Trophoblast cell (in vitro differentiated cells and primary cell): ENCODE results near the gene RBM47.
"Not testable (repeated sequence)": the region's sequence is repeated elsewhere in the genome, so short reads cannot be mapped to it uniquely, and the experiment has no call there.

Source experiments
- DNase-seq, 2 donors: peaks; one replicate each; pipeline ENCODE4 v3.0.0-alpha.2; 2016
- H2AFZ ChIP-seq: 2 replicates; pipeline ENCODE4 v1.6.1; 2013; ENCODE audit warnings: low read length, moderate library complexity, mild to moderate bottlenecking; ENCODE audit not compliant: insufficient read depth, poor library complexity
- H2AK5ac ChIP-seq: 2 replicates; pipeline ENCODE4 v1.6.1; 2013; ENCODE audit warnings: mild to moderate bottlenecking, low read length
- H2BK120ac ChIP-seq: 2 replicates; pipeline ENCODE4 v1.6.1; 2013; ENCODE audit warnings: low read length, mild to moderate bottlenecking, moderate library complexity; ENCODE audit not compliant: insufficient read depth, poor library complexity
- H2BK12ac ChIP-seq: 2 replicates; pipeline ENCODE4 v1.6.1; 2013; ENCODE audit warnings: mild to moderate bottlenecking, low read length, moderate library complexity
- H2BK5ac ChIP-seq: 2 replicates; pipeline ENCODE4 v1.6.1; 2013; ENCODE audit warnings: low read length, low read depth, moderate library complexity, mild to moderate bottlenecking; ENCODE audit not compliant: poor library complexity
- H3K14ac ChIP-seq: 2 replicates; pipeline ENCODE4 v1.6.1; 2013; ENCODE audit warnings: mild to moderate bottlenecking, low read length
- H3K18ac ChIP-seq: 2 replicates; pipeline ENCODE4 v1.6.1; 2013; ENCODE audit warnings: mild to moderate bottlenecking, low read length
- H3K23ac ChIP-seq: 2 replicates; pipeline ENCODE4 v1.6.1; 2013; ENCODE audit warnings: low read length
- H3K27ac ChIP-seq: 2 replicates; pipeline ENCODE4 v1.5.1; 2013; ENCODE audit warnings: low read depth, mild to moderate bottlenecking, inconsistent platforms, low read length, moderate library complexity
- H3K27me3 ChIP-seq: 2 replicates; pipeline ENCODE4 v1.6.1; 2013; ENCODE audit warnings: inconsistent platforms, mild to moderate bottlenecking, low read length, moderate library complexity; ENCODE audit not compliant: insufficient read depth
- H3K36me3 ChIP-seq, 2 experiments: 1 replicate in 1 of 2; 2 replicates in 1 of 2; pipeline ENCODE4 v1.6.1; 2013; ENCODE audit warnings: low read length in 2 of 2, mild to moderate bottlenecking in 2 of 2, moderate library complexity in 1 of 2; ENCODE audit not compliant: insufficient read depth in 2 of 2, control insufficient read depth in 1 of 2
- H3K4ac ChIP-seq: 2 replicates; pipeline ENCODE4 v1.6.1; 2013; ENCODE audit warnings: low read depth, mild to moderate bottlenecking, low read length, moderate library complexity
- H3K4me1 ChIP-seq, 2 experiments: 1 replicate in 1 of 2; 2 replicates in 1 of 2; pipeline ENCODE4 v1.6.1; 2013; ENCODE audit warnings: low read length in 2 of 2, mild to moderate bottlenecking in 2 of 2, moderate library complexity in 1 of 2; ENCODE audit not compliant: insufficient read depth in 2 of 2, control insufficient read depth in 1 of 2
- H3K4me2 ChIP-seq: 2 replicates; pipeline ENCODE4 v1.6.1; 2013; ENCODE audit warnings: inconsistent platforms, mild to moderate bottlenecking, low read length, moderate library complexity
- H3K4me3 ChIP-seq: 2 replicates; pipeline ENCODE4 v1.5.1; 2013; ENCODE audit warnings: mild to moderate bottlenecking, low read depth, low read length, inconsistent platforms
- H3K79me1 ChIP-seq: one replicate; pipeline ENCODE4 v1.6.1; 2013; ENCODE audit warnings: low read length
- H3K79me2 ChIP-seq: 2 replicates; pipeline ENCODE4 v1.6.1; 2013; ENCODE audit warnings: low read length, mild to moderate bottlenecking; ENCODE audit not compliant: control insufficient read depth, insufficient read depth, poor library complexity
- H3K9ac ChIP-seq: 2 replicates; pipeline ENCODE4 v1.6.1; 2013; ENCODE audit warnings: mild to moderate bottlenecking, low read length
- H3K9me3 ChIP-seq: 2 replicates; pipeline ENCODE4 v1.6.1; 2013; ENCODE audit warnings: low read depth, mild to moderate bottlenecking, control low read depth, inconsistent platforms, low read length; ENCODE audit not compliant: insufficient read depth
- H4K12ac ChIP-seq: 2 replicates; pipeline ENCODE4 v1.6.1; 2013; ENCODE audit warnings: low read depth, mild to moderate bottlenecking, low read length, moderate library complexity
- H4K8ac ChIP-seq: 2 replicates; pipeline ENCODE4 v1.6.1; 2013; ENCODE audit warnings: low read depth, mild to moderate bottlenecking, low read length, moderate library complexity
- H4K91ac ChIP-seq: one replicate; pipeline ENCODE4 v1.6.1; 2013; ENCODE audit warnings: low read depth, mild to moderate bottlenecking, low read length, moderate library complexity
- WGBS: extraction: QIAGEN DNeasy Blood & Tissue Kit; methylation state at CpG from one replicate; pipeline ENCODE4 v1.1.7; 2013; ENCODE audit warnings: missing lambda C conversion rate; ENCODE audit not compliant: insufficient read length, insufficient coverage; ENCODE audit errors: extremely low coverage; 5-methylcytosine and 5-hydroxymethylcytosine counted together

Gene RBM47

DNA sequence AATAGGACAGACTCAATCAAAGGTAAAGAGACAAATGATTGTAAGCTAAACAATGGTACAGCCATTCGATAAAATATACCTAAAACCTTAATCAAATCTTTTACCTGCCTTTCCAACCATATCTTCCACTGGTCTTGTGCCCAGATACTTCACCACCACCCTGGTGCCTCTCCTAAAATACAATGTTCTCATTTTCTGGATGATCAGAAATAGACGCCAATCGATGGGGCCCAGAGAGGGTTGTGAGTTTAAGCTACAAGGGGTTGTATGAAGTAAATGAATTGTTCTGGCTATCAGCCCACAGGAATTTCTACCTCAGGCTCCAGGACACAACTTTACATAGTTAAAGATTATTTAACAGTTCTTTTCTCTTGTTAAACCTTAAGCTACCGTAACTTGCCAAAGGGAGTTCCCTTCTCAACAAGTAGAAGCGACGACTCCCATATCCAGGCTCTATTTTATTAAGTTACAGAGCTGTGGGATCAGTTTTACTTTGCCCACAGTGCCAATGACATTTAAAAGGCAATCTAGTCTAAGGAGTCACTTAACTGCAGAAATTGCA lies 195.5 kb downstream of the RBM47 start:
- Histone ChIP-seq H3K9me3 (peaks cover 2% of the 10 kb centered on the region), H3K27ac (no peak overlapping the region), H2BK12ac (no peak overlapping the region), H3K79me1 (no peaks in the 10 kb centered on the region), H2AK5ac (no peak overlapping the region), H3K14ac (no peak overlapping the region), H2BK5ac (no peak overlapping the region), H3K18ac (no peak overlapping the region), H3K23ac (no peak overlapping the region), H3K27me3 (no peaks in the 10 kb centered on the region), H3K4me2 (no peak overlapping the region), H2AFZ (no peak overlapping the region), H3K79me2 (no peaks in the 10 kb centered on the region), H3K36me3 (peaks cover 14 to 25% of the 10 kb centered on the region in 2 experiments), H4K91ac (no peak overlapping the region), H3K4ac (no peak overlapping the region), H3K9ac (no peak overlapping the region), H2BK120ac (no peak overlapping the region), H3K4me3 (no peak overlapping the region), H3K4me1 (no peaks in the 10 kb centered on the region), H4K8ac (no peak overlapping the region), H4K12ac (no peak overlapping the region)
- no peak for DNase-seq
- no CpG with 5 or more reads among the region's 6 CpGs for WGBS

DNA sequence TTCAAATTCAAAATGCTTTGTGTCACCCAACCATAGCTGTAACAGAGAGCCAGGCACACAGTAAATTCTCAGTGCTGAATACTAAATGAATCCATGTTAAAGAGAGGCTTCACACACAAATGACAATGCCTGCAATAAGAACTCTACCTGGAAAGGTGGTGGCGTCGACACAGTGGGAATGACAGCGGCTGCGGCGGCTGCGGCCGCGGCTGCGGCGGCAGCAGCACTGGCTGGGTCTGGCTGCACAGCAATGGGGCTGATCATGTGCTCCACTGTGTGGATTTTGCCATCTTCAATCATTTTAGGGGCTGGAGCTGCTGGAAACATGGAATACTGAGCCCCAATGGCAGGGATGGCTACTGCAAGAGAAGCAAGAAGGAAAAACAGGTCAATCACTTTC lies 197.2 kb downstream of the RBM47 start:
- H2AK5ac ChIP-seq: no peak overlapping the region
- no peak overlapping the region for H3K4me3 ChIP-seq
- H4K8ac ChIP-seq: no peak overlapping the region
- no CpG with 5 or more reads among the region's 10 CpGs for WGBS
- H3K9ac ChIP-seq: no peak overlapping the region
- no peak overlapping the region for H3K27ac ChIP-seq
- no peaks in the 10 kb centered on the region for H3K79me1 ChIP-seq
- H3K27me3 ChIP-seq: no peaks in the 10 kb centered on the region
- no peak overlapping the region for H3K14ac ChIP-seq
- H2BK120ac ChIP-seq: no peak overlapping the region
- H4K91ac ChIP-seq: no peak overlapping the region
- H2AFZ ChIP-seq: no peak overlapping the region
- H3K4me1 ChIP-seq: no peaks in the 10 kb centered on the region
- no peak overlapping the region for H4K12ac ChIP-seq
- H2BK5ac ChIP-seq: no peak overlapping the region
- no peak overlapping the region for H2BK12ac ChIP-seq
- DNase-seq: no peak
- H3K79me2 ChIP-seq: no peaks in the 10 kb centered on the region
- H3K23ac ChIP-seq: no peak overlapping the region
- peaks cover 2 to 14% of the 10 kb centered on the region in 2 experiments for H3K36me3 ChIP-seq
- no peak overlapping the region for H3K18ac ChIP-seq
- no peak overlapping the region for H3K4ac ChIP-seq
- H3K9me3 ChIP-seq: no peaks in the 10 kb centered on the region
- no peak overlapping the region for H3K4me2 ChIP-seq

DNA sequence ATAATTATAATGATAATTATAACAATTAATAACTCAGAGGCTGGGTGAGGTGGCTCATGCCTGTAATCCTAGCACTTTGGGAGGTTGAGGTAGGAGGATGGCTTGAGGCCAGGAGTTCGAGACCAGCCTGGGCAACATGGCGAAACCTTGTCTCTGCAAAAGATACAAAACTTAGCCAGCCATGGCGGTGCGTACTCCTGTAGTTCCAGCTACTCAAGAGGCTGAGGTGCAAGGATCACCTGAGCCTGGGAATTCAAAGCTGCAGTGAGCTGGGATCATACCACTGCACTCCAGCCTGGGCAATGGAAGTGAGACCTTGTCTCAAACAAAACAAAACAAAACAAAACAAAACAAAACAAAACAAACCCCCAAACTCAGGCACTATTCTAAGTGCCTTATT lies 201.8 kb downstream of the RBM47 start:
- not testable (repeated sequence) for H3K4me3 ChIP-seq, H4K8ac ChIP-seq, H2BK5ac ChIP-seq, H3K4me1 ChIP-seq, H3K27ac ChIP-seq, H3K9ac ChIP-seq, H2AFZ ChIP-seq, H3K4me2 ChIP-seq, H2AK5ac ChIP-seq, H3K79me2 ChIP-seq, H4K12ac ChIP-seq, H3K79me1 ChIP-seq, H4K91ac ChIP-seq, H2BK12ac ChIP-seq, H3K18ac ChIP-seq, H2BK120ac ChIP-seq, H3K4ac ChIP-seq, H3K14ac ChIP-seq, H3K23ac ChIP-seq, H3K27me3 ChIP-seq, H3K9me3 ChIP-seq, DNase-seq
- peaks cover 4 to 13% of the 10 kb centered on the region in 2 experiments for H3K36me3 ChIP-seq
- no CpG with 5 or more reads among the region's 4 CpGs for WGBS

DNA sequence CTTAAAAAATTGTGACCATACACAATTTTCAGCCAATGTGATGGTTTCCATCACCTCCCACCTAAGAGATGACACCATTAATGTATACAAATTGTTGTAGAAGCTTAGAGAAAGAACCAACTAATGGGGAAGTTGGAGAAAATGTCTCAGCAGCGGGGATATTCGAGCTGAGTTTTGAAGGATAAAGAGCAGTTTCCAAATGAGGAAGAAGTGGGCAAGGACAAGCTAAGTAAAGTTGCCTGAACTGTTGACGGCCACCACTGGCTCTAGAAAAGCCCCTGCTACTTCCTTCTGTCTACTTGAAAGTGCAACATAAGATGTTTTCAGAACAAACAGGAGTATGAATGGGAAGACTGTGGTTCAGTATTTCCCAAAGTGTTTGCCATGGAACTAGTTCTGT lies 202.5 kb downstream of the RBM47 start:
- no CpG with 5 or more reads among the region's 3 CpGs for WGBS
- H3K36me3 ChIP-seq: peaks cover 4 to 11% of the 10 kb centered on the region in 2 experiments
- no peaks in the 10 kb centered on the region for H3K9me3 ChIP-seq
- no peak overlapping the region for H4K91ac ChIP-seq
- no peak for DNase-seq
- no peak overlapping the region for H3K27ac ChIP-seq
- H3K18ac ChIP-seq: no peak overlapping the region
- H4K8ac ChIP-seq: no peak overlapping the region
- H2AFZ ChIP-seq: no peak overlapping the region
- no peak overlapping the region for H3K4me2 ChIP-seq
- H3K79me2 ChIP-seq: no peaks in the 10 kb centered on the region
- no peak overlapping the region for H3K14ac ChIP-seq
- no peak overlapping the region for H3K4ac ChIP-seq
- no peaks in the 10 kb centered on the region for H3K4me1 ChIP-seq
- H2BK5ac ChIP-seq: no peak overlapping the region
- H2AK5ac ChIP-seq: no peak overlapping the region
- no peak overlapping the region for H2BK120ac ChIP-seq
- H3K79me1 ChIP-seq: no peaks in the 10 kb centered on the region
- no peak overlapping the region for H4K12ac ChIP-seq
- H3K9ac ChIP-seq: no peak overlapping the region
- H2BK12ac ChIP-seq: no peak overlapping the region
- H3K23ac ChIP-seq: no peak overlapping the region
- no peak overlapping the region for H3K4me3 ChIP-seq
- no peaks in the 10 kb centered on the region for H3K27me3 ChIP-seq
